NT2/D1 (cell line): ENCODE measurements around the gene SRGAP2.
"Not testable (repeated sequence)": the region's sequence is repeated elsewhere in the genome, so short reads cannot be mapped to it uniquely, and the experiment has no call there.

Source experiments
- SUZ12 ChIP-seq: IDR thresholded peaks from 2 replicates; pipeline ENCODE4 v1.6.1; 2011; ENCODE audit not compliant: insufficient read length, insufficient read depth; ENCODE audit errors: extremely low read depth
- YY1 ChIP-seq: IDR thresholded peaks from 2 replicates; pipeline ENCODE4 v1.6.1; 2011; ENCODE audit not compliant: insufficient read length, insufficient read depth

DNA sequence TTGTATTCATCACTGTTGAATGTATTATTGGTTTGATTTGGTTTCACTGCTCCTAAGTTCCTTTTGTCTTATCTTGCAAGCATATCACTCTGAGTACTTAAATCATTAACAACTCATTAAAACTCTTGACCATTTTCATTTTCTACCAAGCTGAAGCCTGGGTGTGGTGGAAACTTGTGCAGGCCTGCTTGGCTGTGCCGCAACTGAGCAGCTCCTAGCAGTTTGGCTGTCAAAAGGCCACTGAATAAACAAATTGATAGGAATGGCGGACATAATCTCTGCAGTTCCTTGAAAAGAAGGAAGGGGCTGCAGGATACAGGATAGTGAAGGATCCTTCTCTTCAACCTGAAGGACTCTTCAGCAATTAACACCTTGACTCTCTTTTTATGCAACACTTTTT, 25.9 kb downstream of the SRGAP2 start:
- TF ChIP-seq YY1, SUZ12: not testable (repeated sequence)
